H1 (cell line): ENCODE measurements around the gene TMEM115. TPM values are rescaled to one million over a fixed set of nuclear protein-coding genes. Genes with fewer than 3 reads are reported as not detected.

Experiments
- BRCA1 ChIP-seq: IDR thresholded peaks from 2 replicates; pipeline ENCODE4 v1.6.1; 2012; ENCODE audit warnings: low read depth, low read length, improper control_type of control experiment
- polyA plus RNA-seq, 7 experiments: library from polyadenylated mRNA; depleted of rRNA in 3 of 7; stranded (reverse) in 5 of 7; unstranded in 2 of 7; fragments of >200 nt in 5 of 7; fragments of 200-250 nt in 2 of 7; gene quantifications; 1 replicate in 5 of 7; 2 replicates in 1 of 7; 4 replicates in 1 of 7; pipeline versions ENCODE4 v1.2.1 to v1.2.3, GENCODE V29; 2011 to 2013; ENCODE audit warnings: missing spikeins in 2 of 7, mixed read lengths in 2 of 7
- total RNA-seq: library from RNA; stranded (reverse); fragmentation: NEBNext Ultra II Directional; extraction: Animal tissue kit (Norgen Biotek cat#: 25700); gene quantifications from 2 replicates; pipeline ENCODE4 v1.2.1, GENCODE V29; 2021
- TF ChIP-seq, protein P1 (sequence below): IDR thresholded peaks from 2 replicates; pipeline ENCODE4 v1.6.1; 2012; ENCODE audit warnings: low read length, inconsistent platforms

The TMEM115 gene
- total and polyA plus RNA-seq, 2 of the 8 experiments (the other 6 are each of a cell fraction or from before 2014, with no cell fraction given), result 25.4 to 32.4 TPM

GRCh38 chr3:50353245-50354004 lies 5.9 kb downstream of the TMEM115 start (continued):
- TF ChIP-seq, protein P1, sequence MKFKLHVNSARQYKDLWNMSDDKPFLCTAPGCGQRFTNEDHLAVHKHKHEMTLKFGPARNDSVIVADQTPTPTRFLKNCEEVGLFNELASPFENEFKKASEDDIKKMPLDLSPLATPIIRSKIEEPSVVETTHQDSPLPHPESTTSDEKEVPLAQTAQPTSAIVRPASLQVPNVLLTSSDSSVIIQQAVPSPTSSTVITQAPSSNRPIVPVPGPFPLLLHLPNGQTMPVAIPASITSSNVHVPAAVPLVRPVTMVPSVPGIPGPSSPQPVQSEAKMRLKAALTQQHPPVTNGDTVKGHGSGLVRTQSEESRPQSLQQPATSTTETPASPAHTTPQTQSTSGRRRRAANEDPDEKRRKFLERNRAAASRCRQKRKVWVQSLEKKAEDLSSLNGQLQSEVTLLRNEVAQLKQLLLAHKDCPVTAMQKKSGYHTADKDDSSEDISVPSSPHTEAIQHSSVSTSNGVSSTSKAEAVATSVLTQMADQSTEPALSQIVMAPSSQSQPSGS, result no peak
- no peak for TF ChIP-seq BRCA1
